HG03565 (cell line): ENCODE measurements around the gene KCNMA1.

Experiments
- ATAC-seq: cut with Tn5 transposase; IDR thresholded peaks from one replicate; pipeline ENCODE4 v1.9.1; 2021; ENCODE audit warnings: mild to moderate bottlenecking, moderate library complexity; ENCODE audit not compliant: unreplicated experiment

Gene KCNMA1

DNA sequence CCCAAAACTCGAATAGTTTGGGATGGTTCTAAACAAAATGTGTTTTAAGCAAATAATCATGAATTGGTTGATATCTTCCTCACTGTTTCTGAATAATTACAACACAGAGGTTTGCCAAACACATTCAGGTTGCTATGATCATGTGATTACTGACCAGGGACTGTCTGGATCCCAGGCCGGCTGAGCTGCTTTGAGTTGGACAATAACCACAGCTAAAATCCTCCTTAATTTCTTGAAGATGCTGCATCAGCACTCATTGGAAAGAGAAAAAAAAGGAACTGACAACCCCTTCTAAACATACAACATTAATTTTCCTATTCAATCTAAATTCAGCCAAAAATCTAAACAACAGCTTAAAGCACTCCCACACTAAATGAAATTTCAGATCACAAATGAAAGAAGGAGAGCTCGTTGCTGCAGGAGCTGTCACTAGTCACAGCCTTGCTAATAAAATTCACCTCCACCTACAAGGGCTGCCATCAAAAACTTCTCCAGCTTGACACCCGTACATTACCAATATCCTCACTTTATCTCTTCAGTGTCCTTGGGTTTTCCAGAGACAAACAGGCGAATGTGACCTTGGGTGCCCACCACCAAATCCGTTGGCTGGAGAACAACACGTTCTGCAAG lies 560.2 kb downstream of the KCNMA1 start:
- ATAC-seq, result no peak

DNA sequence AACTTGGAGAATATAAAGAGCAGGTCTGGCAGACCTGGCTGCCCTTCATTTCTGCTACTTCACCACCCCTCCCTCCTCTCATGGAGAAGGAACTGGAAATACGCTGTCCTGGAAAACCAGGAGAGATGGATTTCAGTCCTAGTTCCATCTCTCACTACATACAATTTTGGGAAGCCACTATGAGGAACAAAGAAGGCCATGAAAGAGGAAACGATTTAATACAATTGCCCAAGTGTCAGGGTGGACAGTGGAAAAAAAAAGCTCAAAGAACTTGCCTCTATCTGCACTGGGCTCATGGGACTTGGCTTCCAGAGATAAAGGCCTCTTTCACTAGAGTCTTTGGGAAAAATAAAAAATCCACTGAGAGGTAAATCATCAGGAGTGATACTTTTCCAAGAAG lies 561.7 kb downstream of the KCNMA1 start:
- no peak for ATAC-seq

DNA sequence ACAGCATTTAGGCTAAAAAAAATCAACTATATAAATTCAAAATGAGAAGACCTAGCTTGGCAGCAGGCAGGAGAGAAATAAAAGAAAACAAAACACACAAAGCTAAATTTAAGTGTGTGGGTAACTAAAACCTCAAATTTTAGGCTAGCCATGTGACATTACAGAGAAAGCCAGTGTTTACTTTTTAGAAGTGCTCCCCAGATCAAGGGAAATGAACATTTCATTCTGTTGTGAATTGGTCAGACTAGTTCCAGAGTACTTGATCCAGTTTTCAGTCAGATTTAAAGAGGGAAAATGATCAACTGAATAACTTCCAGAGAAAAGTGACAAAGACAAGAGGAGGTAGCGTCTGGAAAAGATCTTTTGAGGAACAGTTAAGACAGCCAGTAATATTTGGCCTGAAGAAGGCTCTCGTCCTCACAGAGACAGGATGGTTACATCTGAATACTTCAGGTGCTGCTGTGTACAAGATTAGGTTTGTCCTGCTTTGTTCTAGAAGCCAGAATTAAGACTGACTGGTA lies 563.4 kb downstream of the KCNMA1 start:
- ATAC-seq, result no peak

DNA sequence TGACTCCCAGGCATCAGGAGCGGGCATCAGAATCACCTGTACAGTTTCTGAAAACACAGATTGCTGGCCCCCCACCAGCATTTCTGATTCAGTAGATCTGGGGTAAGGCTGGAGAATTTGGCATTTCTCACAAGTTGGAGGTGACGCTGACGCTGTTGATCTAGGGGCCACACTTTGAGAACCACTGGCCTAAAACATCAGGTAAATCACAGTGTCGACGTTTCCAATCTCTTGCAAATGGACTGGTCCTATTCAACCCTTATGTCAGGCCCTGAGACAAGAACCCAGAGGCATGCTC lies 564.0 kb downstream of the KCNMA1 start:
- no peak for ATAC-seq

DNA sequence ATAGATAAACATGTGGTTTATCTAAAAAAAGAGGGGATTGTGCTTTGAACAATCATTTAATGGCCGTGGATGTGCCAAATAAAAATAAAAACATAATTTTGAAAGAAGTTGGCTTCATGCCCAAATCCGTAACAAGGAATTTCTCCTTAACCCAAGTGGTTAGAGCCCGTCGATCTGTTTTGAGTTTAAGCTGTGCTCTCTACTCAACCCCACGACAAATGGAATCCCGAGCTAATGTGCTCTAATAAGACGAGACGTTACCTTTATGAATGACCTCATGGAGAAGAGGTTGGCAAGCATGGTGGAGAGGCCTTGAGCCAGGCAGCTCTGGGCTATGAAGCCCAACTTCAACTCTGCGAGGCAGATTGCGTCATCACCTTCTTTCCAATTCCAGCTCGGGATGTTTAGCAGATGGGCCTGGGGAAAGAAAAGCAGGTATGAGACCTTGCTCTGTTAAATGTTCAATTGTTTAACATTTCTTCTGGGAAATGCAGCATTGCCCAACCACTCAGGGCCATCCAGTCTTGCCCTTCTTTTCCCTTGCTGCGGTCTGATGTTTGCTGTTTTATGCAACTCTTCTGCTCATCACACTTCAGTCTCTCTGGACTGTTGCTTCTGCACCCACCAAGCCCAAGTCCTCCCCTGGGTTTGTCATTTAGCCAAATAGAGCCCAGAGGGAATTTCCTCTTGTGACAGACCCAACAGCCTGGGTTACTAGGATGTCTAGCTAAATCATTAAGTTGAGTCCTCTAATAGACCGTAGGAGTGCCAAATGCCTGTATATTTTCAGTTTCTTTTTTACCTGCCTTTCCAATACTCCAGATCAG lies 564.6 kb downstream of the KCNMA1 start:
- no peak for ATAC-seq

- no peak for ATAC-seq
These were observed 565.2 kb downstream of the KCNMA1 start for GRCh38 chr10:77072361-77072835.

GRCh38 chr10:77071956-77072355 lies 565.7 kb downstream of the KCNMA1 start:
- no peak for ATAC-seq

DNA sequence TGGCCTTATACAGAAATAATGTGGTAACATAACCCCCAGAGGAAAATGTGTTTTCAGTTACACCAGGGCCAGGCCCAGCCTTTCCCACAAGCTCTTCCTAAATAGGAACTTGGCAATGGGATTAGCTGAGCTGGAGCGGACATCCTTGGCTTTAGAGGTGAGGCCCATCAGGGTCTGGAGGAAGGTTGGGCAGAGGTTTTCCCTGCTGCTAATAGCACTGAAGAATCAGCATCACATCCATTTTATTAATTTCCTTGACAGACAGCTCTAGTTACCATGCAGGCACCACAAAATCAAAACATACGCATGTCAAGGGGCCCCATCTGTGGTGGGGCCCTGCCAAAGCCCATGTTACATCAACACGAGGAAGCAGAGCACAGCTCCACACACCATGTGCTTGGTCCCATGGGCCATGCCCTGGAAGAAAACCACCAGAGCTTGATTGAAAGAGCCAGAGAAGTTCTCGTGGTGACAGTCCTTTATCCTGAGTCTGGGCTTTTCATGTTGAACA lies 566.6 kb downstream of the KCNMA1 start:
- ATAC-seq, result no peak

GRCh38 chr10:77070346-77070745 lies 567.3 kb downstream of the KCNMA1 start:
- no peak for ATAC-seq

DNA sequence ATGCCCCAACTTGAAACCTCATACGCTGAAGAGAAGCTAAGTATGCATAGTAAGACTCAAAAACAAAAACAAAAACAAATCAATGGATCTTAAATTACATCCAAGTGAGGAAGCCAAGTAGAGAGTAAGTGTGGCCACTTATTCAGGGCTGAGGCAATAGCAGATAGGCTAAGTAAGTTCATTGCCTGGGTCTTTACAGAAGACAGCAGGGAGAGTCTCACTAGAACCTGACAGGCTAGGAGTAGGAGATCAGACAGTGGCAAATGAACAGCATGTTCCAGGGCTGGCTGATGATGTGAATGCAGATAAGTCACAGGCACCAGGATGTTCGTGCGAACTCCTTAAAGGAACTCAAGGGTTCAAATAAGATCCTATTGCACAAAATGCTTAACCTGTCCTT lies 568.6 kb downstream of the KCNMA1 start:
- ATAC-seq, result no peak

GRCh38 chr10:77068272-77068671 lies 569.3 kb downstream of the KCNMA1 start:
- ATAC-seq, result no peak

DNA sequence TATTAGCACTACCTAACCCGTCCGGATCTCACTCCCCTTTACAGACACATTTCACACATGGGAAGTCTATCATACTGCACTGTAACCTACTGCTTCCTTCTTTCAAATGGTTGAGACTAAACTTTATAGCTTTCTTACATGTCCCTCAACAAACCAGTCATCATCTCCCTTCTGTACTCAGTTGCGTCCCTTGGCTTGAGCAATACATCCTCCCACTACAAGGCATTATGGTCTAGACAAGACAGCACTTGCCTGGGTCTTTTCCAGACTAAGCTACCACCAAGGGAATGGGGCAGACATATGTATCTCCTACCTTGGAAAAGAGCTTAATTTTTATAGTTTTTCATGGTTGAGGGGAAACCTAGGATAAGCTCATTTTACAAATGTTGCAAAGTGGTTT lies 575.2 kb downstream of the KCNMA1 start:
- no peak for ATAC-seq

- no peak for ATAC-seq
These were observed 576.7 kb downstream of the KCNMA1 start for GRCh38 chr10:77060913-77061312.

GRCh38 chr10:77056650-77057049 lies 581.0 kb downstream of the KCNMA1 start:
- no peak for ATAC-seq

GRCh38 chr10:77052593-77052992 lies 585.0 kb downstream of the KCNMA1 start:
- ATAC-seq, result no peak

GRCh38 chr10:77051837-77052236 lies 585.8 kb downstream of the KCNMA1 start:
- no peak for ATAC-seq

DNA sequence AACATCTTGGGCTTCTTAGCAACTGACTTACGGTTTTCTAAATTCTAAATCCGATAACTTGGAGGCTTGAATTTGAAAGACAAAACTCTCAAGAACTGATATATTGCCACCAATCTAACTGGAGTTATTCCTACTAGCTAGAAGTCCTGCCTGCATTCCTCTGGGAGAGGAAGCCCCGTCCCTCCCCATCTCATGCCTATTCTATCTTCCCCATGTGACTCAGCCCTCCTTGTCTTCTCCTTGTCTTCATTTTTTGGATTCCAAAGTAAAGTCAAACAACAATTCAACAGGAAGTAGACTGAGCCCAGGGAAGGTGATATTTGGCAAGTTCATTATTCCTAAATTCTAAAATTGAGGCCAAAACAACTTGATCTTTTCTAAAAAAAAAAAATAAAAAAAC lies 587.7 kb downstream of the KCNMA1 start:
- no peak for ATAC-seq

DNA sequence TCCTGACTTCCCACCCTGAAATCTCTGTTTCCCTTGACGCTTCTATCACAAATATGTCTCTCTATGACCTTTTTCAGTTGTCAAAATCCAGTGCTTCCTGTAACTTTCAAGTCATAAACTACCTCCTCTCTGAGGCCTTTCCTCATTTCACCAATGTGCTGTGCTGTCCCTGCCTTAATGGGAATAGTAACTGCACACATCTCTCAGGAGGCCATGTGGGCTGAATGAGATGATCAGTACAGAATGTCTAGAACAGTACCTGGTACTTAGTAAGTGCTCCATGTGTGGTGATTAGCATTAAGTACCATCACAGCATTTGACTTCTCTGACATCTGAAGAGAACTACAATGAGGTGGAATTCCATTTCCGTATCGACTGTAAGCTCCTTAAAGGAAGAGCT lies 588.5 kb downstream of the KCNMA1 start:
- no peak for ATAC-seq

- no peak for ATAC-seq
These were observed 592.5 kb downstream of the KCNMA1 start for GRCh38 chr10:77045085-77045484.

DNA sequence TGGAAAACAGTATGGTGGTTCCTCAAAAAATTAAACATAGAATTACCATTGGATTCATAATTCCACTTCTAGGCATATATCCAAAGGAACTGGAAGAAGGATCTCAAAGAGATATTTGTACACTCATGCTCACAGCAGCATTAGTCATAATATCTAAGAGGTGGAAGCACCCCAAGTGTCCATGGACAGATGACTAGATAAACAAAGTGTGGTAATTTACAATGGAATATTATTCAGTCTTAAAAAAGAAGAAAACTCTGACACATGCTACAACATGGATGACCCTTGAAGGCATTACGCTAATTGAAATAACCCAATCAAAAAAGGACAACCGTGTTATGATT lies 594.2 kb downstream of the KCNMA1 start:
- no peak for ATAC-seq

- no peak for ATAC-seq
These were observed 594.7 kb downstream of the KCNMA1 start for GRCh38 chr10:77042706-77043419.
